GM12874 (cell line): ENCODE results near the gene ZNF213.

ENCODE experiments used
- TF ChIP-seq, protein P1 (sequence below): IDR thresholded peaks from 2 replicates; pipeline ENCODE4 v1.5.1; 2011; ENCODE audit warnings: low read depth, mild to moderate bottlenecking, control low read depth, low read length, moderate library complexity; ENCODE audit not compliant: insufficient read depth

ZNF213 gene

DNA sequence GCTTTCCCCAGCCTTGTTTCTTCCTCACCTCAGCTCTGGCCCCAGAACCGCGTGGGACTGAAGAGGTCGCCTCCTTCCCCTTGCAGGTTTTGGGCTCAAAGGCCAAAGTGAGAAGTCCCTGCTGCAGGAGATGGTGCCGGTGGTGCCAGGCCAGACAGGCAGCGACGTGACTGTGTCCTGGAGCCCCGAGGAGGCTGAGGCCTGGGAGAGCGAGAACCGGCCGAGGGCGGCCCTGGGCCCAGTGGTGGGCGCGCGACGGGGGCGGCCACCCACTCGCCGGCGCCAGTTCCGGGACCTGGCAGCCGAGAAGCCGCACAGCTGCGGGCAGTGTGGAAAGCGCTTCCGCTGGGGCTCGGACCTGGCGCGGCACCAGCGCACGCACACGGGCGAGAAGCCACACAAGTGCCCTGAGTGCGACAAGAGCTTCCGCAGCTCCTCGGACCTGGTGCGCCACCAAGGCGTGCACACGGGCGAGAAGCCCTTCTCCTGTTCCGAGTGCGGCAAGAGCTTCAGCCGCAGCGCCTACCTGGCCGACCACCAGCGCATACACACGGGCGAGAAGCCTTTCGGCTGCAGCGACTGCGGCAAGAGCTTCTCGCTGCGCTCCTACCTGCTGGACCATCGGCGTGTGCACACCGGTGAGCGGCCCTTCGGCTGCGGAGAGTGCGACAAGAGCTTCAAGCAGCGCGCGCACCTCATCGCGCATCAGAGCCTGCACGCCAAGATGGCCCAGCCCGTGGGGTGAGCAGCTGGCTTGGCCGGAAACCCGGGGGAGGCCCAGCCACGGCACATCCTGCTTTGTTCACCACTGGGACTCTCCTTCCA lies 6.0 kb downstream of the ZNF213 start:
- TF ChIP-seq, protein P1, sequence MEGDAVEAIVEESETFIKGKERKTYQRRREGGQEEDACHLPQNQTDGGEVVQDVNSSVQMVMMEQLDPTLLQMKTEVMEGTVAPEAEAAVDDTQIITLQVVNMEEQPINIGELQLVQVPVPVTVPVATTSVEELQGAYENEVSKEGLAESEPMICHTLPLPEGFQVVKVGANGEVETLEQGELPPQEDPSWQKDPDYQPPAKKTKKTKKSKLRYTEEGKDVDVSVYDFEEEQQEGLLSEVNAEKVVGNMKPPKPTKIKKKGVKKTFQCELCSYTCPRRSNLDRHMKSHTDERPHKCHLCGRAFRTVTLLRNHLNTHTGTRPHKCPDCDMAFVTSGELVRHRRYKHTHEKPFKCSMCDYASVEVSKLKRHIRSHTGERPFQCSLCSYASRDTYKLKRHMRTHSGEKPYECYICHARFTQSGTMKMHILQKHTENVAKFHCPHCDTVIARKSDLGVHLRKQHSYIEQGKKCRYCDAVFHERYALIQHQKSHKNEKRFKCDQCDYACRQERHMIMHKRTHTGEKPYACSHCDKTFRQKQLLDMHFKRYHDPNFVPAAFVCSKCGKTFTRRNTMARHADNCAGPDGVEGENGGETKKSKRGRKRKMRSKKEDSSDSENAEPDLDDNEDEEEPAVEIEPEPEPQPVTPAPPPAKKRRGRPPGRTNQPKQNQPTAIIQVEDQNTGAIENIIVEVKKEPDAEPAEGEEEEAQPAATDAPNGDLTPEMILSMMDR: no peak

DNA sequence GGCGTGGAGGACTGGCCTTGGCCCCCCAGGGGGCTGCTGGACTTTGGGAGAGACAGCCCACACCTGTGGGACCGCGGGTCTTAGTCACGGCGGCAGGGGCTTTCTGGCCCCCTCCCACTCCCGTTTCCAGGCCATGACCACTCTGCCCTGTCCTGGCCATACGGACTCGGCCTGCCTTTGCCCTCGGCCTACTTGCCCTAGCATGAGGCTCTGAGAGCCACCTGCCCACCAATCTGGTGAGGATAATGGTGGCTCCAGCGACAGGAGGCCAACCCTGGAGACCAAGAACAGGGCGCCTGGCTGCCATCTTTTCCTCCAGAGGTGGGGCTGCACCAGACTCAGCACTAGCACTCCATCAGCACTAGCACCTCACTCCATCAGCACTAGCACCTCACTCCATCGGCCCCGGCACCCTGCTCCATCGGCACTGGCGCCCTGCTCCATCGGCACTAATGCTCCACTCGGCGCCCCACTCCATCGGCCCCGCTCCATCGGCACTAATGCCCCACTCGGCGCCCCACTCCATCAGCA lies 7.0 kb downstream of the ZNF213 start:
- TF ChIP-seq, protein P1: no peak

DNA sequence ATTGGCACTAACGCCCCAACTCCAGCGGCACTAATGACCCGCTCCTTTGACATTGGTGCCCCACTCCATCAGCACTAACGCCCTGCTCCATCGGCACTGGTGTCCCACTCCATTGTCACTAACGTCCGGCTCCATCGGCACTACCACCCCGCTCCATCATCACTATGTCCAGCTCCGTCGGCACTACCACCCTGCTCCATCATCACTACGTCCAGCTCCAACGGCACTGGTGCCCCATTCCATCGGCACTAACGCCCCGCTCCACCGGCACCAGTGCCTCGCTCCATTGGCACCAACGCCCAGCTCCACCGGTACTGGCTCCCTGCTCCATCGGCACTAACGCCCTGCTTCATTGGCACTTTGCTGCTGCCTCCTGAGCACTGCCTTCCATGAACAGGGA lies 7.5 kb downstream of the ZNF213 start:
- TF ChIP-seq, protein P1: no peak

DNA sequence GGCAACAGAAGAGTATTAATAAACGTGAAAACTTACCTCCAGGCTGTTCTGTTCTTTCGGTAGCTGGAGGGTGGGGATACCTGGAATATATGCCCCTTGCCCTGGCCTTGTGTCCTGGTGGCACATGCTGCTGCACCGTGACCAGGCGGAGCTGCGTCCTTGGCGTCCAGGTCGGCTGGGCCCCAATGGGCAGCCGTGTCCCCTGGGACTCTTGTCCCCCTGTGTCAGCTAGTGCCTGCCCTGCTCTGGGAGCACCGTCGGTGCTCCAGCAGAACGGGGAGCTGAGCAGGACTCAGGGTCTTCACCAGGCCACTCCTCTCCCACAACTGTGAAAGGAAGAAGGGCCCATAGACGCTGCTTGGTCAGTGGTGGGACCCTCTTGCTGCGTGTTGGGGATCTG lies 7.9 kb downstream of the ZNF213 start:
- TF ChIP-seq, protein P1: no peak

DNA sequence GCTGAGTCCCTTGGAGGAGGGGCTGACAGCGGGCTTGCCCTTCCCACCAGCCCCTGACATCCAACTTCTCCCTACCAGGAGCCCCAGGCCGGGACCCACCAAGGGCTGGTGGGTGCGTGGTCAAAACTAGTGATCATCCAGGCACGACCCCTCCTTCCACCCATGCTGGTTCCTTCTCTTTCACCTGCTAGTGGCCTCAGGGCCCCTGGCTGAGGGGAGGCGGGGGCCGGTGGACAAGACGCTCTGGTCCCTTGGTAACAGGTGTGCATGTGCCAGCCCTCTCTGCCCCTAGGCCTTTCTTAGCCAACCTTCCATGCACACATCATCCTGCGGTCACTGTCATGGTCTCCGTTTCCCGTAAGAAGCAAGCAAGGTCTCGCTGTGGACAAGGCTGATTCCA lies 8.4 kb downstream of the ZNF213 start:
- TF ChIP-seq, protein P1: no peak

DNA sequence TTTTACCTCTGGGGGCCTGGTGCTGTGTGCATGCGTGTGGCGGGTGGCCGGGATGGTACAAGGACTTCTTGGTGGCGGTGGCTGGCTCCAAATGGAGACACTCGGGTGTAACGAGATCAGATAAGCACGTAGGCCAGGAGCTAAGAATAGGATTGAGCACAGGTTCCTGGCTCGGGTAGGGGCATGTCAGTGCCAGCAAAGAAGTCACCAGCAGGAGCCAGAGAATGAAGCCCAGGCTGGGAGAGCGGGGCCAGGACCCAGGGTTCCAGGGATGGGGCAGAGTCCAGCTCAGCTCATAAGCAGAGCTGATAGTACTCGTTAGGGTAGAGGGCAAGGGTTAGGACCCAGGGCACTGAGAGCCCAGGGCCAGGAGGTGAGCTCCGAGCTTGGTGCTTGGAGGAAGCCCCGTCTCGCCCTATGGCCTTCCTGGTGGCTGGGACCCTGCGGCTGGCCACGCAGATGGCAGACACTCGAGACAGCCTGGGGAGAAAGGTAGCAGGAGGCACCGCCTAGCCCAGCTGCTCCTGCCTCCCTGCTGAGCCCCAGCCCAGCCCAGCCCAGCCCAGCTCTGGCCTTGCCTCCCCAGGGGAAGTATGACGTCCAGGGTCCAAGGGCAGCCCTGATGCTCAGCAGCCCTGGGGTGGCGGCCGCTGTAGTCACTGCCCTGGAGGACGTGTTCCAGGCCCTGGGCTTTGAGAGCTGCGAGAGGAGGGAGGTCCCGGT lies 8.9 kb downstream of the ZNF213 start:
- TF ChIP-seq, protein P1: no peak

DNA sequence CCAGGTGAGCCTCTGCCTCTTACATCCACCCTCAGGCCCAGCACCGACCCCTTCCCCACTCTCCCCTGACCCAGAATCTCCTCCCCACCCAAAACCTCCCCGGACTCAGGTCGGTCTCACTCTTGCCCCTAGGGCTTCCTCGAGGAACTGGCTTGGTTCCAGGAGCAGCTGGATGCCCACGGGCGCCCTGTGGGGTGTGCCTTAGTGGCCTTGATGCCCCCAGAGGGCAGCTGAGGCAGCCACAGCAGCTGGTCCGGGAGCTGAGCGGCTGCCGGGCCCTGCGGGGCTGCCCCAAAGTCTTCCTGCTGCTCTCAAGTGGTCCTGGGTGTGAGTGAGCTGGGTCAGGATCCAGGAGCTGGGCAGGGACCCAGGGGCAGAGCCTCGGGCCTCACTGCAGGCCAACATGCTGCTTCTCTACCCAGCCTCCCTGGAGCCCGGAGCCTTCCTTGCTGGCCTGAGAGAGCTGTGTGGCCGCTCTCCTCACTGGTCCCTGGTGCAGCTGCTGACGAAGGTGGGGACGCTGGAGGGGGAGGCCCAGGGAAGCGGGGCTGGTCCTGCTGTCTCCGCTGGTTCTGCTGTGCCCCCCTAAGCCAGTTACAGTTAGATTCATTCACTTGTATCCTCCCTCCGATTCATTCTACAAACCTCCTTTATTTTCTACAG lies 9.6 kb downstream of the ZNF213 start:
- TF ChIP-seq, protein P1: no peak
